Measurements from ENCODE around the gene FIBP. TPM values are rescaled to one million over a fixed set of nuclear protein-coding genes. Genes with fewer than 3 reads are reported as not detected.

The FIBP gene
- total RNA-seq, 1 experiment from 2014 or later, result 139 TPM

DNA sequence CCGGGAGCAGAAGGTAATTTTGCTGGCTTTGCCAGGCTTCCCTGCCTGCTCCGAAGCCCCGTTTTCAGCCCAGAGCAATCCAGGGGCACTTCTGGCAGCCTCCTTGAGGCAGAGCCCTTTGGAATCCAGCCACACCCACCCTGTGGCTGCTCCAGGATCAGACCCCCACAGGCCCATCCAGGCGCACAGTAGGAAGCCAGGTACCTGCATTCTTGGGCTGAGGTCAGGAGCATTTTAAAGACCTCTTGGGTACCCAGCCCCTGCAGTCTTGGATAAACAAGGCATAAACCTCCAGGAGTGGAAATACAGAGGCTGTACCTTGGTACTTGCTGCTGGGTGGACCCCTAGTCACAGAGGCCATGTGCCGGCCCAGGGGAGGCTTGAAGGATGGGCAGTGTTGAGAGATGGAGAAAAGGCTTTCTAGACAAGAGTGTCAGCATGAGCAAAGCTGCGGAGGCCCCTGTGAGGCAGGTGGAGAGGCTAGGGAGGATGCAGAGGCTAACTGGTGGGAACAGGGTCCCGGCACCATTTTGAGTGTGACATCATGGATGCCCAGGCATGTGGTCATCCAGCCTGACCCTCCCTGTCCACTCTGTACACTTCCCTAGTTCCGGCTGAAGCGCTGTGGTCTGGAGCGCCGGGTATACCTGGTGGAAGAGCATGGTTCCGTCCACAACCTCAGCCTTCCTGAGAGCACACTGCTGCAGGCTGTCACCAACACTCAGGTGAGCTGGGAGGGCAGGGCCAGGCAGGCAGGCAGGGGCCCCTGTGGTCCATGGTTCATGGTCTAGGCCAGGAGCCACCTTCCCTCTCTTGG lies 24.2 kb downstream of the FIBP start:
- DNase-seq, result no peak
- no peaks in the 10 kb centered on the region for H3K27me3 ChIP-seq (ENCODE audit: control insufficient read depth, insufficient read depth, low read length)
- peaks cover 28% of the 10 kb centered on the region for H3K36me3 ChIP-seq (replicated peaks; ENCODE audit: control insufficient read depth, insufficient read depth, low read length)
- no peak overlapping the region for H3K4me3 ChIP-seq (ENCODE audit: insufficient read depth, low read depth, low read length)

GRCh38 chr11:65862941-65863888 lies 25.1 kb downstream of the FIBP start:
- Histone ChIP-seq H3K36me3 (replicated peaks; ENCODE audit: control insufficient read depth, insufficient read depth, low read length) (peaks cover 28% of the 10 kb centered on the region), H3K4me3 (ENCODE audit: insufficient read depth, low read depth, low read length) (no peak overlapping the region), H3K27me3 (ENCODE audit: control insufficient read depth, insufficient read depth, low read length) (no peaks in the 10 kb centered on the region)
- DNase-seq, result no peak

GRCh38 chr11:65862191-65862735 lies 26.0 kb downstream of the FIBP start:
- DNase-seq, result no peak
- H3K27me3 ChIP-seq (ENCODE audit: control insufficient read depth, insufficient read depth, low read length), result no peaks in the 10 kb centered on the region
- peaks cover 28% of the 10 kb centered on the region for H3K36me3 ChIP-seq (replicated peaks; ENCODE audit: control insufficient read depth, insufficient read depth, low read length)
- H3K4me3 ChIP-seq (ENCODE audit: insufficient read depth, low read depth, low read length), result no peak overlapping the region

- peaks cover 29% of the 10 kb centered on the region for H3K36me3 ChIP-seq (replicated peaks; ENCODE audit: control insufficient read depth, insufficient read depth, low read length)
These were observed 26.6 kb downstream of the FIBP start for GRCh38 chr11:65861533-65862183.

GRCh38 chr11:65861165-65861505 lies 27.1 kb downstream of the FIBP start:
- Histone ChIP-seq H3K4me3 (ENCODE audit: insufficient read depth, low read depth, low read length) (peak overlapping the region; percentile 93), H3K36me3 (replicated peaks; ENCODE audit: control insufficient read depth, insufficient read depth, low read length) (peaks cover 34% of the 10 kb centered on the region), H3K27me3 (ENCODE audit: control insufficient read depth, insufficient read depth, low read length) (no peaks in the 10 kb centered on the region)
- DNase-seq, result no peak

More at GRCh38 chr11:65861533-65862183, 26.6 kb downstream of the FIBP start:
- no peak for DNase-seq
- Histone ChIP-seq H3K27me3 (ENCODE audit: control insufficient read depth, insufficient read depth, low read length) (no peaks in the 10 kb centered on the region), H3K4me3 (ENCODE audit: insufficient read depth, low read depth, low read length) (peak overlapping the region; percentile 93)

GRCh38 chr11:65860278-65861164 lies 27.8 kb downstream of the FIBP start, which contains the start of gene MUS81:
TSS of gene MUS81 (plus strand) at chr11:65860433. CDS start at chr11:65860754, 321 bp downstream.
- Histone ChIP-seq H3K36me3 (replicated peaks; ENCODE audit: control insufficient read depth, insufficient read depth, low read length) (peaks cover 40% of the 10 kb centered on the region), H3K27me3 (ENCODE audit: control insufficient read depth, insufficient read depth, low read length) (no peaks in the 10 kb centered on the region), H3K4me3 (ENCODE audit: insufficient read depth, low read depth, low read length) (peak within 1 kb of the TSS; percentile 93)
- peak; percentile 98 for DNase-seq

DNA sequence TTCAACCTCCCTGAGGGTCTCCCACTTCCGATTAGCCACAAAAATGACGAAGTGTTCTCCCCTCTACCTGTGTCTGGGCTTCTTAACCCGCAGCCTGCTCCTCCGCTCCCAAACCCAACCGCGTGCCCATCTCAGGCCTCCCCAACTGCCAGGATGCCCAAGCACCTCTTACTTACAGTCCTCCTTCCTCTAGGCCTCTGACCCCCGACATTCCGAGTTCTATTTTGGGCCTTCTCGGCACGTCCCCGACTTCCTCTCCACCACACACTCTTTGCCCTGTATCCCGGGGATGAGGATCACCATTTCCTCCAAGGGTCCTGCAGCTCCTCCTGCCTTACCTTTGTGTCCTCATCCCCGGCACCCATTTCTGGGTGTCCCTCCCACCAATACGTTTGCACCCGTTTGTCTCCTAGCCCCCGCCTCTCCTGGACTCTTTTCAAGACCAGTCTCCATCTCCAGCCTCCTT lies 28.4 kb downstream of the FIBP start:
- Histone ChIP-seq H3K27me3 (ENCODE audit: control insufficient read depth, insufficient read depth, low read length) (no peaks in the 10 kb centered on the region), H3K36me3 (replicated peaks; ENCODE audit: control insufficient read depth, insufficient read depth, low read length) (peaks cover 39% of the 10 kb centered on the region), H3K4me3 (ENCODE audit: insufficient read depth, low read depth, low read length) (peak overlapping the region; percentile 93)
- DNase-seq, result no peak

- peaks cover 40% of the 10 kb centered on the region for H3K36me3 ChIP-seq (replicated peaks; ENCODE audit: control insufficient read depth, insufficient read depth, low read length)
- peak; percentile 99 for DNase-seq
- H3K27me3 ChIP-seq (ENCODE audit: control insufficient read depth, insufficient read depth, low read length), result no peaks in the 10 kb centered on the region
These were observed 29.0 kb downstream of the FIBP start for GRCh38 chr11:65859095-65859811.

DNA sequence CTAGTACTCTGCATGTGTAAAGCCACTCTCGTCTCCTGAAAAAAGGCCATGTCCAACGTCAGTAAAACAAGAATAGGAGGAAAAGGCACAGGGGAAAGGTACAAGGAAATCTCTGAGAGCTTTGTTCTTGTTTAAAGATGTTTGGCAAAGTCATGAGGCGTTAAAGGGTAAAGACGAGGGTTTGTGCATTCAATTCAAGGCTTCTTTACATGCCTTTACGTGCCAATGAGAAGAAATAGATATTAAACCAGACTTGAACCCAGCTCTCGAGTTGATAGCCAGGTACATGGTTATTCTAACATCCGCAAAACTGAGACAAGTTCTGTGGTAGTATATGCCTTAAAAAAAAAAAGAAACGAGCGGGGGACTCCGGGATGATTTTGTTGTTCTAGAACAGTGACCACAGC lies 29.6 kb downstream of the FIBP start:
- H3K36me3 ChIP-seq (replicated peaks; ENCODE audit: control insufficient read depth, insufficient read depth, low read length), result peaks cover 40% of the 10 kb centered on the region
- no peak for DNase-seq

More at GRCh38 chr11:65859095-65859811, 29.0 kb downstream of the FIBP start:
- peak overlapping the region; percentile 93 for H3K4me3 ChIP-seq (ENCODE audit: insufficient read depth, low read depth, low read length)

GRCh38 chr11:65857853-65858680 lies 30.2 kb downstream of the FIBP start, which contains the start of gene CFL1:
TSS of gene CFL1 (minus strand) at chr11:65858180. CDS start at chr11:65858099, 81 bp downstream.
- Histone ChIP-seq H3K36me3 (replicated peaks; ENCODE audit: control insufficient read depth, insufficient read depth, low read length) (peaks cover 40% of the 10 kb centered on the region), H3K27me3 (ENCODE audit: control insufficient read depth, insufficient read depth, low read length) (no peaks in the 10 kb centered on the region)

More for the DNA sequence above, 29.6 kb downstream of the FIBP start:
- no peaks in the 10 kb centered on the region for H3K27me3 ChIP-seq (ENCODE audit: control insufficient read depth, insufficient read depth, low read length)
- peak overlapping the region; percentile 64 for H3K4me3 ChIP-seq (ENCODE audit: insufficient read depth, low read depth, low read length)

GRCh38 chr11:65857500-65857852 lies 30.8 kb downstream of the FIBP start:
- H3K27me3 ChIP-seq (ENCODE audit: control insufficient read depth, insufficient read depth, low read length), result no peaks in the 10 kb centered on the region
- peak; percentile 79 for DNase-seq
- H3K4me3 ChIP-seq (ENCODE audit: insufficient read depth, low read depth, low read length), result peak overlapping the region; percentile 98
- peaks cover 39% of the 10 kb centered on the region for H3K36me3 ChIP-seq (replicated peaks; ENCODE audit: control insufficient read depth, insufficient read depth, low read length)

More at GRCh38 chr11:65857853-65858680, 30.2 kb downstream of the FIBP start, which contains the start of gene CFL1:
- DNase-seq, result peak; percentile 95
- peak within 1 kb of the TSS; percentile 98 for H3K4me3 ChIP-seq (ENCODE audit: insufficient read depth, low read depth, low read length)

Measured in H7 (cell line).